KG1 (cell line): ENCODE measurements around the gene OR2V1.
"Not testable (repeated sequence)": the region's sequence is repeated elsewhere in the genome, so short reads cannot be mapped to it uniquely, and the experiment has no call there.

Source experiments
- DNase-seq: peaks from one replicate; lab custom pipeline; 2025; lab: John Stamatoyannopoulos, UW

OR2V1 gene

DNA sequence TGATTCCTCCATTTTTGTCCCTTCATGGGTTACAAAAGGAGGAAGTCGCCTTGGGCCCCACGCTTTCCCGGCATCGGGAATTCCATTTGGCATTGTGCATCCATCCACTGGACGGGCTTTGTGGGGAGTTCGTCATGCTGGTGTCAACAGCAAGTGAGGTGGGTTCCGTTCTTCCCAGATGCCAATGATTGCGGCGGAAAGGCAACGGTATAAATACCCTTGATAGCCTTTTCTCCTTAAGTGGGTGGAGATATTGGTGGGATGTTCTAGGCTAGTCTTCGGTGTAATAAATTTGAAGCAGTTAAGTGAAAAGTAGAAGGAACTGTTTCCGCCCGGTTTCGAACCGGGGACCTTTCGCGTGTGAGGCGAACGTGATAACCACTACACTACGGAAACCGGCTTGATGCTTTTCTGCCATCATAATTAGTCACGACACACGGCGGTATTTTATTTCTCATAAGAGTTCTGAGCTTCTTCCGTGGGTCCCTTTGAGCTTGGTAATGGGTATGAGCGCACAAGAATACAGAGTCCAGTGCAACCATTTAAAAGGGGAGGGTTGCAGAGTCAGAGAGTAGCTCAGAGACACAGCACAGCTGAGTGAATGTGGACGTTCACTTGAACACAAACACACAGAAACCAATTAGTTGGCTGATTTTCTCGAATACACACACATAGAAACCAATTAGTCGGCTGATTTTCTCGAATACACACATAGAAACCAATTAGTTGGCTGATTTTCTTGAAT is 28.9 kb downstream of the OR2V1 start:
- not testable (repeated sequence) for DNase-seq

DNA sequence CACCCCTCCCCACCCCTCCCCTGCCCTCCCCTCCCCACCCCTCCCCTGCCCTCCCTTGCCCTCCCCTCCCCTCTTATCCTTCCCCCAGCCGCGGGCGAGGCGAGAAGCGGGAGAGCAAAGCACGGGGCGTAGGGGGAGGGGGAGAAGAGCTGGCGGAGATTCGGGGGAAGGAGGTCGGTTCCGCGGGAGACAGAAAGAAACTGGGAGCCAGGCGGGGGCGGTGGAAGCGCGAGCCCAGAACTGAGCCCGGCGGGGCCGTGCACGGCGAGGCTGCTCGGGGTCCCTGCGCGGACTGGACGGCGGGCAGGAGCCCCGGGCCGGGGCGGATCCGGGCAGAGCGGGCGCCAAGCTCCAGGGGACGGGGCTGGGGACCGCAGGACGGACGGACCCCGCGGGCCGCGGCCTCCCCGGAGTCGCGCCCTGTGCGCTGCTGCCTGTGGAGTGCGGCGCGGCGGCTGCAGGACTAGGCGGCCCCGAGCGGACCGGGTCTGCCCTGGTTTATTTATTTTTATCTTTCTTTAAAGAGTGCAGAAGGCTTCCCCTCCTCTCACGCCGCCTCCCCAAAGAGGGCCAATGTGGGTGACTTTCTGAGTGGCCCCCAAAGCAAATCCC is 29.8 kb downstream of the OR2V1 start:
- not testable (repeated sequence) for DNase-seq

DNA sequence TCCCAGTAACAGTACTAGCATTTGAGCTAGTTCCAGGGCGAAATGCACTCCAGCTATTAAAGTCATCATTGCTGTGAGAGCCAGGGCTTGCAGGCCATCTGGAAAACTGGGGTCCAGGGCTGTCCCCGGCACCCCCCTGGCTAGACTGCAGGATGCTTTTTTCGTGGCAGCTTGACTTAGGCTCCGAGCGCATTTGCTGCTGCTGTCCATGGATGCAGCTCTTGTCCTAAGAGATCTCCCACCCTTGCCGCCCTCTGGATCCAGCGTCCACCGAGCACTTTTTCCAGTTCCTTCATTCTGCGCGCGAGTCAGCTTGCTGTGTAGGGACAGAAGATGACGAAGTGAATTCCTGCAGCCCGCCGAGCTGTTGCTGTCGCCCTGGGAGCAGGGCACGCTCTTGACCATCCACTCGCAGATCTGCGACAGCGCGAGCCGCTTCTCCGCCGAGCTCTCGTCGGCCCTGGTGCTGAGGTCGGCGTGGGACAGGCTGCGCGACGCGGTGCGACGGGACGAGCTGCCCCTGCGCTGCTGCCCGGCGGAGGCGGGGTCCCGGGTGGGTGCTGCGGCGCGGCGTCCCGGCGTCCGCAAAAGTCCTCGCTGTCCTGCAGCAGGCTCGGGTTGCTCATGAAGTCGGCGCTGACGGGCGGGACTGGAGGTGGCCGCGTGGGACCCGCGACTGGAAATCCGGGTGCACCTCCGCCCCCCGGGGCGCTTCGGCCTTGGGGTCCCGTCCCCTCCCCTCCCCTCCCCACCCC is 30.7 kb downstream of the OR2V1 start:
- DNase-seq, result no peak

DNA sequence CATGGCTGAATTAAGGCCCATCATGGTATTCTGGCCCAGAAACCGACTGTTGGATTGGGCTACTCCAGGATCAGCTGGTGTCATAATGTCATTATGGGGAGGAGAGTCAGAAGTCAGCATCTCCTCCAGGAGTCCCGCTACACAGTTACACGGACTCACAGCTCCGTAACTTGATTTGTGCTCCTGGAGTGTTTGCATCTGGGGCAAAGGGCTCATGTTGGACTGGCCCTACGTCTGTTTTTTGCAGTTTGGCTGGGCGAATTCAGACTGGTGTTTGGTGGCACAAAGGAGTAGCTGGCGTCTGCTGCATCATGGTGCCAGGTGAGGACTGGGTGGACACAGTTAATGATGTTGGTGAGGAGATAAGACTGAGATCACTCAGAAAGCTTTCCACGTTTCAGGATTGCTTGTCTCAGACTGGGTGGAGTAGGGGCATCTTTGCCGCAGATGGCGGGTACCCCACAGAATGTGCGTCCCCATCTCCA is 31.3 kb downstream of the OR2V1 start:
- no peak for DNase-seq

DNA sequence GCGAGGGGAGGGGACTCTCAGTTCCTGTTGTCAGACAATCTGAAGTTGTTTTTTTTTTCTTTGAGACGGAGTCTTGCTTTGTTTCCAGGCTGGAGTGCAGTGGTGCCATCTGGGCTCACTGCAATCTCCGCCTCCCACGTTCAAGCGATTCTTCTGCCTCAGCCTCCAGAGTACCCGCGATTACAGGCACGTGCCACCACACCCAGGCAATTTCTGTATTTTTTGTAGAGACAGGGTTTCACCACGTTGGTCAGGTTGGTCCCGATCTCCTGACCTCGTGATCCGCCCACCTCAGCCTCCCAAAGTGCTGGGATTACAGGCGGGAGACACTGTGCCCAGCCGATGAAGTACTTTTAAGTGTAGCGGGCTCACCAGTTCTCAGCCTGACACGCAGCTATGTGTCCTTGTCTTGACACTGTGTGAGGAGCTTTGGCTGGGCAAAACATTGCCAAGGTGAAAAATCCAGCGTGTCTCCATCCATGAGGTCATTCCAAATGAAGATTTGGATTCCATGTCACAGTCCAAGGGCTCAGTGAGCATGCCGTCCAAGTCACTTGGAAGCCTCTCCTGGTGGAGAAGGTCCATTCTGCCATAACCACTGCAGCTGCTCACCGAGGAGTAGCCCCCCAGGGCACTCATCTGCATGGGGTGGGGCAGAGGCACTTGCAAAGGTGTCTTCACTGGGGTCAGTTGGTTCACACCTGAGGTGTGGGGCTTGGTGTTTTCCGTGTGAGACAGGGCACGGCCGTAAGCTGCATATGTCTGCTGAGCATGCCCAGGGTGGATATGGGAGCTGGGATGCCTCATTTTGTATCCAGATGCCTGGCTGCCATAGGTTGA is 32.0 kb downstream of the OR2V1 start:
- DNase-seq, result no peak

DNA sequence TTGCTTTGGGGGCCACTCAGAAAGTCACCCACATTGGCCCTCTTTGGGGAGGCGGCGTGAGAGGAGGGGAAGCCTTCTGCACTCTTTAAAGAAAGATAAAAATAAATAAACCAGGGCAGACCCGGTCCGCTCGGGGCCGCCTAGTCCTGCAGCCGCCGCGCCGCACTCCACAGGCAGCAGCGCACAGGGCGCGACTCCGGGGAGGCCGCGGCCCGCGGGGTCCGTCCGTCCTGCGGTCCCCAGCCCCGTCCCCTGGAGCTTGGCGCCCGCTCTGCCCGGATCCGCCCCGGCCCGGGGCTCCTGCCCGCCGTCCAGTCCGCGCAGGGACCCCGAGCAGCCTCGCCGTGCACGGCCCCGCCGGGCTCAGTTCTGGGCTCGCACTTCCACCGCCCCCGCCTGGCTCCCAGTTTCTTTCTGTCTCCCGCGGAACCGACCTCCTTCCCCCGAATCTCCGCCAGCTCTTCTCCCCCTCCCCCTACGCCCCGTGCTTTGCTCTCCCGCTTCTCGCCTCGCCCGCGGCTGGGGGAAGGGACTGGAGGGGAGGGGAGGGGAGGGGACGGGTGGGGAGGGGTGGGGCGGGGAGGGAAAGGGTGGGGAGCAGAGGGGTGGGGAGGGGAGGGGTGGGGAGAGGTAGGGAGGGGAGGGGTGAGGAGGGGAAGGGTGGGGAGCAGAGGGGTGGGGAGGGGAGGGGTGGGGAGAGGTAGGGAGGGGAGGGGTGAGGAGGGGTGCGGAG is 33.0 kb downstream of the OR2V1 start:
- not testable (repeated sequence) for DNase-seq

DNA sequence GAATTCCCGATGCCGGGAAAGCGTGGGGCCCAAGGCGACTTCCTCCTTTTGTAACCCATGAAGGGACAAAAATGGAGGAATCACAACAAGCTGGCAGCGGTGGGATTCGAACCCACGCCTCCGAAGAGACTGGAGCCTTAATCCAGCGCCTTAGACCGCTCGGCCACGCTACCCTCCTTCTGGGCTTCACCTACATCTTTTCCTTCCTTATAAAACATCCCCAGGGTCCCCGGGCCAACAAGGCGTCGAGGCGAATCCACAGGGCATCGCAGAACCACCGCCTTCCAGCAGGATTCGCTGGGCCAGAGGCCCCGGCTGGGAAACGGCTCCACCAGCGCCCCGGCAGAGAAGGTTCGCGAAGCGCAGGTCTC is 33.6 kb downstream of the OR2V1 start:
- not testable (repeated sequence) for DNase-seq

DNA sequence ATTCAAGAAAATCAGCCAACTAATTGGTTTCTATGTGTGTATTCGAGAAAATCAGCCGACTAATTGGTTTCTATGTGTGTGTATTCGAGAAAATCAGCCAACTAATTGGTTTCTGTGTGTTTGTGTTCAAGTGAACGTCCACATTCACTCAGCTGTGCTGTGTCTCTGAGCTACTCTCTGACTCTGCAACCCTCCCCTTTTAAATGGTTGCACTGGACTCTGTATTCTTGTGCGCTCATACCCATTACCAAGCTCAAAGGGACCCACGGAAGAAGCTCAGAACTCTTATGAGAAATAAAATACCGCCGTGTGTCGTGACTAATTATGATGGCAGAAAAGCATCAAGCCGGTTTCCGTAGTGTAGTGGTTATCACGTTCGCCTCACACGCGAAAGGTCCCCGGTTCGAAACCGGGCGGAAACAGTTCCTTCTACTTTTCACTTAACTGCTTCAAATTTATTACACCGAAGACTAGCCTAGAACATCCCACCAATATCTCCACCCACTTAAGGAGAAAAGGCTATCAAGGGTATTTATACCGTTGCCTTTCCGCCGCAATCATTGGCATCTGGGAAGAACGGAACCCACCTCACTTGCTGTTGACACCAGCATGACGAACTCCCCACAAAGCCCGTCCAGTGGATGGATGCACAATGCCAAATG is 34.1 kb downstream of the OR2V1 start:
- DNase-seq, result not testable (repeated sequence)

DNA sequence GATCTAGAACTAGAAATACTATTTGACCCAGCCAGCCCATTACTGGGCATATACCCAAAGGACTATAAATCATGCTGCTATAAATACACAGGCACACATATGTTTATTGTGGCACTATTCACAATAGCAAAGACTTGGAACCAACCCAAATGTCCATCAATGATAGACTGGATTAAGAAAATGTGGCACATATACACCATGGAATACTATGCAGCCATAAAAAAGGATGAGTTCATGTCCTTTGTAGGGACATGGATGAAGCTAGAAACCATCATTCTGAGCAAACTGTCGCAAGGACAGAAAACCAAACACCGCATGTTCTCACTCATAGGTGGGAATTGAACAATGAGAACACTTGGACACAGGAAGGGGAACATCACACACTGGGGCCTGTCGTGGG is 35.8 kb downstream of the OR2V1 start:
- DNase-seq, result not testable (repeated sequence)

DNA sequence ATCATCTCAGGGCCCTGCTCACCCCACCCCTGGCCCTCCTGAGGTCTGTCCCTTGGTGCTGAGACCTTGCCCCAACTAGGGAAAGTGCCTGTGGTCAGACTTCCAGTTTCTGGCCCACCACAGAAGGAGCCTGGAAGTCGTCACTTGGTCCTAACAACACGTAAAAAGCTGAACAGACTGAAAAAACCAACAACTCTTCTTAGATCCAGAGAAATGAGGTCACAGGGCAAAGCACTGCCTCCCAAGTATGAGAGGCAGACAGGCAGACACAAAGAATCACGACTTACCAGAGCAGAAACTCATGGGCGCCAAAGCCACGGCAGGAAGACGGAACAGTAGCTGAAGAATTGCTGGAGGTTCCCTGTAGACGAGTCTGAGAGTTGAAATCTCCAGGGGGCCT is 38.5 kb downstream of the OR2V1 start:
- no peak for DNase-seq

DNA sequence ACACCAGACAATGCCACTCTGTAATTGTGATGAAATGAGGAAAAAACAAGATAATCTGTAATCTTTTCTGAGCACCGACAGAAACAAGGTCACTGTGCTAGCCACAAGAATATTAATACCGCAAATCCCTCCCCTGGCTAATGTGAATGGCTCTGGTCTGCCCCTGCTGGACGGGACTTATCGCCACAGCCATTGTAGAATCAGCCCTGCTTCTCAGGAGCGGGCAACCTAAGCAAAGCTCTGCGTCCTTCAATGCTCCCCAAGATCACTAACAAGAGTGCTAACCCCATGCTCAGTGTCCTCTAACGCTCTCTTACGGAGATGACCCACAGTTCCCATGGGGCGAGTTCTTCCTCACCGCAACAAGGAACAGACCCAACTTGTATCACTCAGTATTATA is 42.7 kb downstream of the OR2V1 start:
- DNase-seq, result no peak

DNA sequence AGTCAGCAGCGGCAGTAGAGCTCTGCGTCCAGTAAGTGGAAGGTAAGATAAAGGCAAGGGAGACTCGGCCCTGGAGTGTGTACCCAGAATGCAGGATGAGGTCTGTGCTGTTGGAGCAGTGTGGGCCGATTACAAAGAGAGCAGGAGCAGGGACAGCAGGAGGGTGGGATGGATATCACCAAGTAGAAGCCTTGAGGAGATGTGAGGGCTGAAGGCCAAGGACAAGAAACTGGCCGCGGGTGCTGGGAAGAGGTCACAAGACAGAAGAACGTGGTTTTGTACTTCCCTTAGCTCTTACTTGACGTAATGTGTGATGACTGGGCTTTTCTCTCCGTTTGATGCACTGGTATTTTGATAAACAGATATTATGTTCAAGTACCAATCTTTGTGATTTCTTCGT is 43.7 kb downstream of the OR2V1 start:
- DNase-seq, result no peak

DNA sequence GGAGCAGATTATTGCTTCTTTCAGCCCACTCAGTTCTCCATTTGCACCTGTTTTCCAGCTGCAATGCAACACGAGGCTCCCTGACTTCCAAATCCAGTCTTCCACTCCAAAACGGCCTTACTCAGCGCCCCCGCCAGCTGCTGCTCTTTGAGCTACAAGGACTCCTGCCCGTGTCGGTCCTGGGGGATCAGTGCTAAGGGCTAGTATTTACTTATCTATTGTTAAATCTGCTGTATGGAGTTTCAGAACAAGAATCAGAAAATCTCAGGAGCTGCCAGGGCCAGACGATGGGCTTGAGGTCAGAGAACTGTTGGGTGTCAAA is 44.1 kb downstream of the OR2V1 start:
- no peak for DNase-seq

DNA sequence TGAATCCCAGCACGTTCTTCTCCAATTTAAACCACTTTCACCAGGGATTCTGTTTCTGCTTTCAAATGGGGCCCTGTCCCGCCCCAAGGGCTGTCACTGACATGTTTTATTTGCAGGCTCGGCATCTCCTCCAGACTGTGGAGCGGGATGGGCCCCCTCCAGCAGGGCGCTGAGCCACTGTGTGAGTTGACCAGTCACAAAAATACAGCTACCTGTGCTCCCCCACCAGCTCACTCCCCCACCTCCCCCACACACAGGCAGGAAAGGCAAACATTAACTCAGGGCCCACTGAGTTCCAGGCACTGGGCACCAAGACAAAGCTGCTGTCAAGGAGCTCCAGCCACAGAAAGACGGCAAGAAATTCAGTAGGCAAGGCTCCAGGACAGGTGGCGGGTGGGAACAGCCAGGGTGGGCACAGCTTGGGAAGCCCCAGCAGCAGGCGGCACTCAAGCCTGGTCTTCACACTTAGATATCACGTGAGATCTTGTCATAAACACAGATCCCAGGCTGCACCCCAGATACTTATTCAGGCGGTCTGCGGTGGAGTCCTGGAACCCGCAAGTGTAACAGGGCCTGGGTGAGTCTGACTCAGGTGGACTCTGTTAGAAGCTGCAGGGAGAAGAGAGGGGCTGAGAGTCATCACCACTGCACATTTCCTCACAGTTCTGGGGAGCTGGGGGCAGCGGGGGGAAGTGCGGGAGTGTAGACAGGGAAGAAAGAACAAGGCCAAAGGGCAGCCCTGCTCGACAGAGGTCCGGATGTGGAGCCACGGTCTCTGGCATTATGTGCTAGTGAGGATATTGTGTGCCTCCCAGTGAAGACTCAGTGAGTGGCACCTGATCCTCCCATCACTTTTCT is 44.7 kb downstream of the OR2V1 start:
- no peak for DNase-seq

DNA sequence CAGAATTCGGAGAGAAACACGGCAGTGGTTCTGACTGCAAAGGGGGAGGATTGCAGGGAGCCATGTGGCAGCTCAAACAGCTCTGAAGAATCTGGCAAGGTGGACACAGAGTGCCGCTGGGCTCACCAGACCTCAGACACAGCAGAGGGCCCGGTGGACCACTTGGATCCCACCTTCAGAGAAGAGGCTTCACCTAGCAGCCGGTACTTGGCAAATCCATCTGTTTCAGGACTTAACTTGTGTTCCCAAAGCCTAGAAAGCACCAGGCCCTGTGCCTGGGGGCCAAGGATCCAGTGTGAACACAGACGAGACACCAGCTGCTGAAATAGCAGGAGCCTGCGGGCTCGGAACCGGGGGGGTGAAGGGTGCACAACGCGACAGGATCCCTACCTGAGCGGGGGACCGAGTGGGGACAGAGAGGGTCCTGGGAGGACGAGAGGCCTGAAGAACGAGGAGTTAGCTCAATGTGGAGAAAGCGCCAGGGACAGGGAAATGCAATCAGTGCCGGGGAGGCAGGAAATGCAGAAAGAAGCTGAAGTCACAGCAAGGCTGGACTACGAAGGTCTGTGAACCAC is 46.3 kb downstream of the OR2V1 start:
- no peak for DNase-seq

DNA sequence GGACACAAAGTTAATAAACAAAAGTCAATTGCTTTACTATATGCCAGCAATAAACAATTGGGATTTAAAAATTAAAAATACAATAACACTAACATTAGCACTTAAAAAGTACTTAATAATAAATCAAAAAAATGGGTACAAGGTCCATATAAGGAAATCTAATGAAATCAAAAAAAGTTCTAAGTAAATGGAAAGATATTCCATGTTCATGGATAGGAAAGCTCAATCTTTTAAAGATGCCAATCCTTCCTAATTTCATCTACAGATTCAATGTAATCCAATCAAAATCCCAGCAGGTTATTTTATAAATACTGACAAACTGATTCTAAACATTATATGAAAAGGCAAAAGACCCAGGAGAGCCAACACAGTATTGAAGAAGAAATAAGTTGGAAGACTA is 49.0 kb downstream of the OR2V1 start:
- no peak for DNase-seq

DNA sequence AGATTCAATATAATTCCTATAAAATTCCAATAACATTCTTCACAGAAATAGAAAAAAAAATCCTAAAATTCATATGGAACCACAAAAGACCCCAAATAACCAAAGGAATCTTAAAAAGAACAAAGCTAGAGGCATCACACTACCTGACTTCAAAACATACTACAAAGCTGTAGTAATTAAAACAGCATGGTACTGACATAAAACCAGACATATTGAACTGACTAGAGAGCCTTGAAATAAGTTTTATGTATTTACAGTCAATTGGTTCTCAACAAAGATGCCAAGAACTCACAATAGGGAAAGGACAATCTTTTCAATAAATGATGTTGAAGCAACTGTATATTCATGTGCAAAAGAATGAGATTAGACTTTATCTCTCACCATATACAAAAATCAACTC is 54.0 kb downstream of the OR2V1 start:
- no peak for DNase-seq
